HG03103 (cell line): ENCODE measurements around the gene FREM2.

Source experiments
- ATAC-seq: cut with Tn5 transposase; IDR thresholded peaks from one replicate; pipeline ENCODE4 v1.9.1; 2021; ENCODE audit warnings: low read depth; ENCODE audit not compliant: unreplicated experiment

The FREM2 gene

DNA sequence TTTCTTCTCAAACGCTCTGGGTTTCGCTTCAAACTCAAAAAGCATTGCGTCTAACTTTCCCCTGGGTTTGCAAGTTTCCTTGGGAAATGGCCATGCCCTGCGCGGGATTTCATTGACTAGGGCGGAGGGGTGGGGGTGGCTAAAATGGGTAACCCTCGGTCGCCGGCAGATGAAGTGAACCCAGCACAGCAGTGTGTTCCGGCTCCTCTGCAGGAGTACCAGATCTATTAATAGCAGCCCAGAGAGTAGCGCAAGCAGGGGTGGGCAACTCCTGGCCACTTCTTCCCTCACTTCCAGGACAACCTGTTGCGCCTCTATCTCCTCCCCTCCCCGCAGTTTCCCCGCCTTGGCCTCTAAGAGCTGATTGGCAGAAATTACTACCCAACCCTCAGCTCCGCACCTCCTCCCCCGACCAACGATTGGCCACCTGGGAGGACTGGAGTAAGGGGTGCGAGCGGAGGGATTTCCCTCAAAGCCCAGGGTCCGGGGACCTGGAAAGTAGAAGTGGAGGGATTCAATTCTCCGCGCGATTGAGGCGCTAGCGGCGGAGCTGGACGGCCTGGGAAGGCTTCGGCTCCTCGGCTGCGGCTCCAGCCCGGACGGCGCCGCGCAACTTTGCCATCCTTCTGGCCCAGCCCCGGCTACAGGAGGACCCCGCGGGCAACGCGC lies at the start of gene FREM2:
Gene FREM2 (plus strand): TSS at position 501 of the 669 bp plus-strand sequence. CDS start 268 bp downstream, outside the sequence.
- ATAC-seq = no peak

GRCh38 chr13:38637576-38637975 lies 49.3 kb upstream of the FREM2 start:
- ATAC-seq = no peak

DNA sequence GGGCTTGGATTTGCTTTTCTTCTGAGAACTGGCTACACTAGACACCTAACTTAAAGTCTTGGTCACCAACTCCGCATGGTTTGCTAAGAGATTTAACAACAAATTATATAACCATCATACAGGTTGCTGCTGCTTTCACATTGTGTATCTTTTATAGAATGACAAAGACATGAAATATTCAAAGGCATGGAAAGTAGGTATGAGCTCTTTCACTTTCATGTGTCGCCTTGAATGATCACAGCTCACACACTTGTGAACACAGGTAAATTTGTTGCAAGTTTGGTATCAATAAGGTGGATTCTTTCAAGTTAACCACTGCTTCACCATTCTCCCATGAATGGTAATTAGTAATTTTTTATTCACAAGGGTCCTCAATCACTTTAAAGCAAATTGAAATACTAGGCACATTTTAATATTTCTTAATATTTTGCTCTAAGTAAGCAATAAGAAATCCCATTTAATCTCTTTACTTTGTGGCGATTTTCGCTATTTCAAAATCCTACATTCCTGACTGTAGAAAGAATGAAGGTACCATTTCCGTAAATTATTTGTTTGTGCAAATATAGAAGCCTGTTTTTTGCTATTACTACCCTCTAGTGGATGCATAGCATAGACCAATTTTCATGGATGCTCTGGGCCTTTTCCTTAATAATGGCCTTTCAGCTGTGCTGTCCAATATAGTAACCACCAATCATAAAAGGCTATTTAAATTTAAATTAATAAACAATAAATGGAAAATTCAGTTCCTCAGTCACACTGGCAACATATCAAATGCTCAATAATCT lies 45.5 kb upstream of the FREM2 start:
- ATAC-seq = no peak

DNA sequence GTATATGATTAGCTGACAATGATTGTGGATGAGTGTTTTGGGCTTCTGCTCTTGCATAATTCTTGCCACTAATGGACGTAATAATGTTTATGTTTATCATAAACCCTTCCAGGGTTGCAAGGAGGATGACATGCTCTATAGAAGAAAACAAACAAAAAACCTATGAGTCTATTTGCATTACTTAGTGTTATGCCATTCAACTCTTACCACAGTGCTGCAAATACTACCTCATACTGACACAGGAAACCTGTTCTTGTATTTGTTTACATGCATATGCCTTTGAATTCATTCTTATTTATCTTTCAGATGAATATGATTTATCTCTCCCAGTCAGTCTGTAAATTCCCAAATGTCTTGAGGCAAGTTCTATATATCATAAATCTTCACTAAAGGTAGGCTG lies 39.6 kb upstream of the FREM2 start:
- no peak for ATAC-seq

DNA sequence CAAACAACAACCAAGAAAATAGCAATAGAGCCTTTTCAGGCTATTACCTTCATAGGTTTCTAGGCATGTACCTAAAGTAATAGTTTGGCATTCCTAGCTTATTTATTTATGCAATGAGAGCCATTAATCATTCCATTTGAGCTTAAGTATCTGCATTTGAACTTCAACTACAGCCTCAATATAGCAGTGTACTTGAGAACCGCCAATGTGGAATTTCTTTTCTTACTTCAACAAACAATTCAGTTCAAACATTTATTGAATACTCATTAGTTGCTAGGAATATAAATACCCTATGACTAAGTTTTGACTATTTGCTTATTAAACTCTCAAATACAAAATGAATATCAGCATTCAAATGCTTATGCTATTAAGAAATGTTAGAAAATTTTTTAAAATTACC lies 38.0 kb upstream of the FREM2 start:
- no peak for ATAC-seq

DNA sequence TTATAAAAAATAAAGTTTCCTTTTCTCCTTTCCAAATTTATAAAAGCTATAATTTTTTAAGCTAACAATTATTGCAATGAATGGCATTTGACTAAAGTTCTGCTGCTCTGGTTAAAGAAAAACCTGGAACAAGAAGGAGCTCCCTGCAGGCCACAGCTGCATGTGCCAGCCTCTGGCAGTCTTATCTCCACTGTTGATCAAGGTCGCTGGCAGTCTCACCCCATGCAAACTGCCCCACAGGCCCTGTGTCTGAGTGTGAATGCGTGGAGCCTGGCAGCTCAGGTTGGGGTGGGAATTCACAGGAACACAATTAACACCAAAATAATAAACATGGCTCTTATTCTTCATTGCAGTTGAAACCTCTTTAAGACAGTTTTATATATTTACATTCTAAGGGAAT lies 30.2 kb upstream of the FREM2 start:
- no peak for ATAC-seq

- no peak for ATAC-seq
Observed at GRCh38 chr13:38657191-38657590, 29.7 kb upstream of the FREM2 start.

DNA sequence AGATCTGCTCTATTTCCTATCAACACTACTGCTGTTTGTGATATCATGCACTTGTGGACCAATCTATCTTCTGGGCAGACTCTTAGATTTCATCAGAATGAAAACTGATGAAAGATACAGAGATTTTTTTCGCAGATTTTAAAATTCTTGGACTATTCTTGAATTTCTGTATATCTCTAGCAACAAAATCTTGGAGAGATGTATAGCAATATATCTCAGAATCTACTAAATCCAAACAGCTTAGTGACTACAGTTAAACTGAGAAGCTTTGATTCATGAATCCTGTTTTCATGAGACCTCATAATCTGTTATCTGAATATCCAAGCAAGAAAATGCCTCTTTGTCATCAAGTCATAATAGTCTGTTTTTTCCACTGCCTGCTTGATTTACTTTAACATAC lies 28.0 kb upstream of the FREM2 start:
- ATAC-seq = no peak

DNA sequence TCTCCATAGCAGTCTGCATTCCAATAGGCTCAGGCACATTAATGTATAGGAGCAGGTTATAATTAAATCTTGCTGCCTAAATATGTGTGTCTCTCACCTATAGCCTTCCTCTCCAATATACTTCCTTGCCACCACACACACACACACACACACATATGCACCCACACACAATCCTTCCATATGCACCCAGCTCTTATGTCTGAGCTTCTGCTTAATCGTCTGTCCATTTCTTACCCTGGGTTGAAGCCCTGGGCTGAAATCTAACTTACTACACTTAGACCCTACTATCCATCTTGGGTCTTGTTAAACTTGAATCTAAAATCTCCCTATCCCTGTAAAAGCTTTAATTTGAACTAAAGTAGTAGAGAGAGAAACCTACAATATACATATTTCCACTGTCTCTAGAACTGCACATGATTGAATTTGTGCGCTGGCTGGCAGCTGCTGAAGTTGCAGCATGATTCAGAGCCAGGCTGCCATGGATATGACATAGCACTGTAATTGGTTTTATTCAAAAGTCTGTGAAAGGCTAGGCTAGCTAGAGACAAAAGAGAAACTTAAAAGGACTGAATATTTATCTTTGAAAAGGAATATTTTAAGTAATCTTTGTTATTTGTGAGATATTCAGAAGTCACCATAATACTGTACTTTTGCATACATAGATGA lies 25.7 kb upstream of the FREM2 start:
- ATAC-seq = no peak

- no peak for ATAC-seq
Observed at GRCh38 chr13:38662362-38662761, 24.5 kb upstream of the FREM2 start.

DNA sequence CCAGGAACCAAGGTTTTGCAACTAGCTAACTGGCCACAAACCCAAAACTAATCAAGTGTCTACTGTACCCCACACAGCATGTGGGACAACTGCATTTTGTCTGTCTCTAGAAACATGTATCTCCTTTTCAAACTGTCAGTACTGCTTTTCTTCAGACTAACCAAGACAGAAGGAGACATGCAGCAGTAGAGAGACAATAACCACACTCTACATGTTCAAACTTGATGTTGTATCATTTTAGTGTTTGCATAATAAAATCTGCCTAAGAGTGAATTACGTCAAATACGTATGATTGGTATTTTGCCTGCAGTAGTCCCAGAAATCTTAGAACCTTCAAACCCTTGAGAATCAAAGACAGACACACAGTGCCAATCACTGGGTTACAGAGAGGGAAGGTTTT lies 22.0 kb upstream of the FREM2 start:
- no peak for ATAC-seq

DNA sequence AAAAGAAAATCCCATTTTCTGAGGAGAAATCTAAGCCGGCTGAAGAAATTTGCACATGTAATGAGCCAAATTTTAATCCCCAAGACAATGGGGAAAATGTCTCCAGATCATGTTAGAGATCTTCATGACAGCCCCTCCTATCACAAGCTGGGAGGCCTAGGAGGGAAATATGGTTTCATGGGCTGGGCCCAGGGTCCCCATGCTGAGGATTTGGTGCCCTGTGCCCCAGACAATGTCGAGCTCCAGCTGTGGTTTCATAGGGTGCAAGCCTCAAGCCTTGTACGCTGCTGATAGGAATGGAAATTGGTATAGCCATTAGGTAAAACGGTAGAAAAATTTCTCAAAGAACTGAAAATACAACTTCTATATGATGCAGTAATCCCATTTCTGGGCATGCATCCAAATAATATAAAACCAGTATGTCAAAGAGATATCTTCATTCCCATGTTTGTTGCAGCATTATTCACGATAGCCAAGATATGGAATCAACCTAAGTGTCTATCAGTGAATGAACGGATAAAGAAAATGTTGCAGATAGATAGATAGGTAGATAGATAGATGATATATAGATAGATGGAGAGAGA lies 19.3 kb upstream of the FREM2 start:
- ATAC-seq = no peak

DNA sequence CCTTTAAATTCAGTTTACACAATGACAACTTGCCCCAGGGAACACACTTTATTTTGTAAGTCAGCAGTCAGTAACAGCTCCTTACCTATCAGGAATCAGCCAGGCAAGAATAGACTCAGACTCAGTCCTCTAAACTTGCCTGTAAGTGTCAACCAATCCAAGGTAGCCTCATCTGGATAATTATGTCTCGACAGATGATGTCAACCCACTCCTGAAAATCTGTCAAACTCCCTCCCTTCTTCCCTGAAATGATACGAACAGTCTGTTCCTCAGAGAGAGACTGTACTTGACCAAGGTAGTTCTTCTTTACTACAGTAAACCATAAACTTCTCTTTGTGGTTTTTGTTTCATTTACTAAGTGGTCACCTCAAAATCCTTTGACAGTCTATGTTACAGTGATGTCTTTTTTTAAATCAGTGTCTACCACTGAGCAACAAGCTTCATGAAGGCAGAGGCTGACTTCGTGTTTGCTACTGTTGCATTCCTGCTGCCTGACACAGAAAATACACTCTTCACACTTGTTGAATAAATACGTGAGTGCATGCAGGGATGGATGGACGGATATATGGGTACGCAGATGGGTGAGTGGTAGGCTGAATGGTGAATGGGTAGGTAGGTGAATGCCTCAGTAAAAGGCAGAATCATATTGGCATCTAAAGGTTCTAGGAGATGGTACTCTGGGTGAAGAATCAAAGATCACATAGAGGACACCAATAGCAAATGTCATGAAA lies 17.5 kb upstream of the FREM2 start:
- ATAC-seq = no peak

- ATAC-seq = no peak
Observed at GRCh38 chr13:38670627-38671026, 16.2 kb upstream of the FREM2 start.

GRCh38 chr13:38671980-38672379 lies 14.9 kb upstream of the FREM2 start:
- no peak for ATAC-seq

DNA sequence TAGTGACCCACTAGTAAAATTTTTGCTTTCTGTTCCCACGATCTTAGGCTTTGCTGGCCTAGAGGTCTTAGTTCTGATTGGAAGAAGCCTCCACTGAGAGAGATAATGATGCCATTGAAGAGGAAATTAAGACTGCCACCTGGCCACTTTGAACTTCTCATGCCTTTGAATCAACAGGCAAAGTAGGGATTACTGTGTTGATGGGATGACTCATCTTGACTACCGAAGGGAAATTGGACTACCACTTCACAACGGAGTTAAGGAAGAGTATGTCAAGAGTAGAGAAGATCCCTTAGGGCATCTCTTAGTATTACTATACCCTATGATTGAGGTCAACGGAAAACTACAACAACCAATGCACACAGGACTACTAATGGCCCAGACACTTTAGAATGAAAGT lies 12.7 kb upstream of the FREM2 start:
- no peak for ATAC-seq

GRCh38 chr13:38680912-38681311 lies 6.0 kb upstream of the FREM2 start:
- no peak for ATAC-seq

DNA sequence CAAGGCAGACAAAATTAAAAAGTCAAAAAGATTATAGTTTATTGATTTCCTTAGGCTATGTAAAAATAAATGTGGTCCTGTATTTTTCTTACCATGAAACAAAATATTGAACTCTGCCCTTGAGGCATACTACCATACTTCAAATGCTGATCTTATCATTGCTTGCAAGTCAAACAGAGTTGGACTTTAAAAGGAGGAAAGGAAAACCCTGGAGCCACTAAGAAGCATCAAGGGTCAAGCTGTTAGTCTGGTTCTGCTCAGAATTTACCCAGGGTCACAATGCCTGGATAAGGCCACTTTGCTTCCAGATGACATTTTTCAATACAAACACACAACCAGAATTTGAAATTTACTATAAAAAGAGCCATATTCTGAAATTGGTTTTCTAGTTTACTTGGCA lies 2.2 kb upstream of the FREM2 start:
- ATAC-seq = no peak

DNA sequence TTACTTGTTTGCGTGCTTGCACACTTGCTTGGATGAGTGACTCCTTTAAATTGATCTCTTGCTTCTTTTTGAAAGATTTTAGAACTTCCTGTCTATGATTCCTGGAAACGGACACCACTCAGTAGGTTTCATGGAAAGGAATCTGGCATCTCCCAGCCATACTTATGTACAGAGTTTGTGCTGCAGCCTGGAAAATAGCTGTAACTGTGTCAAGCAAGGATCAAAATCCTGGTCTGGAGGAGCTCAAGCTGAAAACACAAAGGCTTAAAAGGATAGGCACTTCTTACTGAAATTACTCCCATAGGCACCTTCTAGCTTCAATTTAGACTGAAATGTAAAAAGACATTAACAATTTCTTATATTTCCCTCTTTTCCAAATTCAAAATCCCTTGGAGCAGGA lies 1.4 kb upstream of the FREM2 start:
- ATAC-seq = no peak

- no peak for ATAC-seq
Observed at GRCh38 chr13:38685974-38686576, 802 bp upstream of the FREM2 start.
